ENCODE results near the gene BLTP2.

GRCh38 chr17:28669918-28670317, 25.0 kb upstream of the BLTP2 start:
- TF ChIP-seq, protein P1, sequence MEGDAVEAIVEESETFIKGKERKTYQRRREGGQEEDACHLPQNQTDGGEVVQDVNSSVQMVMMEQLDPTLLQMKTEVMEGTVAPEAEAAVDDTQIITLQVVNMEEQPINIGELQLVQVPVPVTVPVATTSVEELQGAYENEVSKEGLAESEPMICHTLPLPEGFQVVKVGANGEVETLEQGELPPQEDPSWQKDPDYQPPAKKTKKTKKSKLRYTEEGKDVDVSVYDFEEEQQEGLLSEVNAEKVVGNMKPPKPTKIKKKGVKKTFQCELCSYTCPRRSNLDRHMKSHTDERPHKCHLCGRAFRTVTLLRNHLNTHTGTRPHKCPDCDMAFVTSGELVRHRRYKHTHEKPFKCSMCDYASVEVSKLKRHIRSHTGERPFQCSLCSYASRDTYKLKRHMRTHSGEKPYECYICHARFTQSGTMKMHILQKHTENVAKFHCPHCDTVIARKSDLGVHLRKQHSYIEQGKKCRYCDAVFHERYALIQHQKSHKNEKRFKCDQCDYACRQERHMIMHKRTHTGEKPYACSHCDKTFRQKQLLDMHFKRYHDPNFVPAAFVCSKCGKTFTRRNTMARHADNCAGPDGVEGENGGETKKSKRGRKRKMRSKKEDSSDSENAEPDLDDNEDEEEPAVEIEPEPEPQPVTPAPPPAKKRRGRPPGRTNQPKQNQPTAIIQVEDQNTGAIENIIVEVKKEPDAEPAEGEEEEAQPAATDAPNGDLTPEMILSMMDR (IDR thresholded peaks at IDR 0.05), result no peak
- TF ChIP-seq POLR2A (IDR thresholded peaks at IDR 0.05), result no peak

Data from uterus (tissue), 2 donors.